Measurements from ENCODE around the gene EXOC3L4. TPM values are rescaled to one million over a fixed set of nuclear protein-coding genes. Genes with fewer than 3 reads are reported as not detected.

Gene EXOC3L4
- total RNA-seq, 1 donor from 2014 or later, result 8.6 TPM

DNA sequence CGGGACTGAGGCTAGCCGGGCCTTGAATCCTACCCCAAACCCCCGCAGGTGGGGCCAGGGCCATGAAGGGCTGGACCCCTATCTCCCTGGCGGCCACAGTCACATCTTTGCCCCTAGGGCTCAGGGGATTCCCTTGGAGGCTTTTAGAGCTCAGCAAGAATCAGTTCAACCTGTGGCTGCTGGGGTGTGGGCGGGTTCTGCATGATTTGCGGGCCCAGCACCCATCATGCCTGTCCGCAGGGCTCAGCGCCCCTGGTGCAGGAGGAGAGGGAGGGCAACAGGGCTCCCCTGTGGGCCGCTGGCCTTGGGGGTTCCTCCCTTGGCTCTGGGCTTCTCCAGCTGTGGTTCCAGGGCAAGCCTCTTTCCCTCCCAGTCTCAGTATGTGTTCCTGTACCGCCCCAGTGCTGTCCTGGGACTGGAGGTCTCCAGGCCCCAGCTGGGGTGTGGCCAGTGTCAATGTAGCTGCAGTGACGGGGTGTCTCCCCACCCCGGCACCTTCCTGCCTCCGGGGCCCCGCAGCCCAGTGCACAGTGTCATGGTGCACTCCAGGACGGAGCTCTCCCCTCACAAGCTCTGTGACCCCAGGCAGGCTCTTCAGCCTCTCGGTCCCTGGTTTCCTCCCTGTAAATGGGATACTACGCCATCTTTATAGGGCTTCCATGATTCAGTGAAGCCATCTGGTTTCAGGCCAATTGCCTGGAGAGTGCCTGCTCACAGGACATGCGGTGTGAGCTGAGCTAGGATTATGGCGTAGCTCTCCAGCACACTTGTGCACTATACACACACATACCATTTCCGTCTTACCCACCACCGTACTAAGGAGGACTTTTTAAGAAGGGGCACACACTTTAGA is 20.4 kb upstream of the EXOC3L4 start:
- intact Hi-C loops (cut with DNase I), result no loop called here
- TF ChIP-seq, protein P1, sequence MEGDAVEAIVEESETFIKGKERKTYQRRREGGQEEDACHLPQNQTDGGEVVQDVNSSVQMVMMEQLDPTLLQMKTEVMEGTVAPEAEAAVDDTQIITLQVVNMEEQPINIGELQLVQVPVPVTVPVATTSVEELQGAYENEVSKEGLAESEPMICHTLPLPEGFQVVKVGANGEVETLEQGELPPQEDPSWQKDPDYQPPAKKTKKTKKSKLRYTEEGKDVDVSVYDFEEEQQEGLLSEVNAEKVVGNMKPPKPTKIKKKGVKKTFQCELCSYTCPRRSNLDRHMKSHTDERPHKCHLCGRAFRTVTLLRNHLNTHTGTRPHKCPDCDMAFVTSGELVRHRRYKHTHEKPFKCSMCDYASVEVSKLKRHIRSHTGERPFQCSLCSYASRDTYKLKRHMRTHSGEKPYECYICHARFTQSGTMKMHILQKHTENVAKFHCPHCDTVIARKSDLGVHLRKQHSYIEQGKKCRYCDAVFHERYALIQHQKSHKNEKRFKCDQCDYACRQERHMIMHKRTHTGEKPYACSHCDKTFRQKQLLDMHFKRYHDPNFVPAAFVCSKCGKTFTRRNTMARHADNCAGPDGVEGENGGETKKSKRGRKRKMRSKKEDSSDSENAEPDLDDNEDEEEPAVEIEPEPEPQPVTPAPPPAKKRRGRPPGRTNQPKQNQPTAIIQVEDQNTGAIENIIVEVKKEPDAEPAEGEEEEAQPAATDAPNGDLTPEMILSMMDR (IDR thresholded peaks at IDR 0.05), result no peak
- TF ChIP-seq POLR2A (IDR thresholded peaks at IDR 0.05), result no peak
- TF ChIP-seq POLR2AphosphoS5 (IDR thresholded peaks at IDR 0.05; ENCODE audit: insufficient read depth in 1 of 2, low read depth in 1 of 2), result no peak
- no peaks in the 10 kb centered on the region for H3K36me3 ChIP-seq
- no peak overlapping the region for H3K27ac ChIP-seq
- no peaks in the 10 kb centered on the region for H3K9me3 ChIP-seq
- H3K4me3 ChIP-seq, result no peak overlapping the region
- peaks cover 46% of the 10 kb centered on the region for H3K4me1 ChIP-seq
- H3K27me3 ChIP-seq, result no peaks in the 10 kb centered on the region
- peak in 1 of 2 donors; percentile 94 for DNase-seq (ENCODE audit: extremely low spot score in 2 of 2)

DNA sequence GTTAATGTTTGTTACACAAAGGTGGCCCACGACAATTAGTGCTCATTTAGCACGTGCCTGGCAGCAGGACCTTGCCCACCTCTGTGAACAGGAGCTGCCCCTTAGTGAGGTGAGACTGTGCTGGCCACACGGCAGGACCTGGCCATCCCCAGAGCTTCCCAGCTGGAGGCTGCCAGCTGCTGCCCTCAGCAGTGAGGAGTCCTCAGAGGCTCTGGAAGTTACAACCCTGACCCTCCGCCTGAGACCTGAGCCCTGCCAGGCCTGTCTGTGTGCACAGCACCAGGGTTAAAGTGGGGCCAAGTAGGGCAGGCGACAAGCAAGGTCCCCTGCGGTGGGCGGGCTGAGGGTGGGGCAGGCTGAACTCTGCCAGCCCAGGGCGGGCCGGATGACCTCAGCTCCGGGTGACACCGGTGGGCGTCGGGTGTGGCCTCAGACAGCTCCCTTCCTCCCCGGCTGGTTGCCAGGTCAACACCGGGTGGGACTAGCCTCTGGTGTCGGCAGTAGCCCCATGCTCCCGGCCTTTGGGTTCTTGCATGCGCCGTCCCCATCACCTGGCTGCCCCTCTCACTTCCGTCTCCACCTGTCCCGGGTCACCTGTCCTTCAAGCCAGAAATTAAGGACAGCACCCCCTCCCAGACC is 19.7 kb upstream of the EXOC3L4 start:
- Histone ChIP-seq H3K36me3 (no peaks in the 10 kb centered on the region), H3K27ac (peak overlapping the region; percentile 72), H3K27me3 (no peaks in the 10 kb centered on the region), H3K9me3 (no peaks in the 10 kb centered on the region), H3K4me3 (peak overlapping the region; percentile 41 to 45), H3K4me1 (peaks cover 46% of the 10 kb centered on the region)
- TF ChIP-seq POLR2AphosphoS5 (IDR thresholded peaks at IDR 0.05; ENCODE audit: insufficient read depth in 1 of 2, low read depth in 1 of 2), result no peak
- TF ChIP-seq POLR2A (IDR thresholded peaks at IDR 0.05), result no peak
- TF ChIP-seq, protein P1 (IDR thresholded peaks at IDR 0.05), result no peak
- intact Hi-C loops (cut with DNase I), result no loop called here
- no peak for DNase-seq (ENCODE audit: extremely low spot score in 2 of 2)

DNA sequence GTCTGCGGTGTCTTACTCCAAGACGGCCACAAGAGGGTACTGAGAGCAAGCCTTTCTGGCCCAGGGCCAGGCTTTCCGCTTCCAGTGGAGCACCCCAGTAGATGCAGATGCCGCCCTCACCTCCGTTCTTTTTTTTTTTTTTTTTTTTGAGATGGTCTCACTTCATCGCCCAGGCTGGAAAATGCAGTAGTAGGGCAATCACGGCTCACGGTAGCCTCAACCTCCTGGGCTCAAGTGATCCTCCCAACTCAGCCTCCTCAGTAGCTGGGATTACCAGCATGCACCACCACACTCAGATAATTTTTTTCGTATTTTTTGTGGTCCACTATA is 16.1 kb upstream of the EXOC3L4 start:
- intact Hi-C loops (cut with DNase I), result no loop called here
- Histone ChIP-seq H3K4me1 (peaks cover 25% of the 10 kb centered on the region), H3K4me3 (no peak overlapping the region), H3K36me3 (no peaks in the 10 kb centered on the region), H3K27me3 (no peaks in the 10 kb centered on the region), H3K27ac (no peak overlapping the region), H3K9me3 (no peaks in the 10 kb centered on the region)
- TF ChIP-seq POLR2AphosphoS5 (IDR thresholded peaks at IDR 0.05; ENCODE audit: insufficient read depth in 1 of 2, low read depth in 1 of 2) (peak in 1 of 2 donors; percentile 11), POLR2A (IDR thresholded peaks at IDR 0.05) (no peak)
- TF ChIP-seq, protein P1 (IDR thresholded peaks at IDR 0.05), result peak; percentile 36 to 79 (median 54)
- no peak for DNase-seq (ENCODE audit: extremely low spot score in 2 of 2)

DNA sequence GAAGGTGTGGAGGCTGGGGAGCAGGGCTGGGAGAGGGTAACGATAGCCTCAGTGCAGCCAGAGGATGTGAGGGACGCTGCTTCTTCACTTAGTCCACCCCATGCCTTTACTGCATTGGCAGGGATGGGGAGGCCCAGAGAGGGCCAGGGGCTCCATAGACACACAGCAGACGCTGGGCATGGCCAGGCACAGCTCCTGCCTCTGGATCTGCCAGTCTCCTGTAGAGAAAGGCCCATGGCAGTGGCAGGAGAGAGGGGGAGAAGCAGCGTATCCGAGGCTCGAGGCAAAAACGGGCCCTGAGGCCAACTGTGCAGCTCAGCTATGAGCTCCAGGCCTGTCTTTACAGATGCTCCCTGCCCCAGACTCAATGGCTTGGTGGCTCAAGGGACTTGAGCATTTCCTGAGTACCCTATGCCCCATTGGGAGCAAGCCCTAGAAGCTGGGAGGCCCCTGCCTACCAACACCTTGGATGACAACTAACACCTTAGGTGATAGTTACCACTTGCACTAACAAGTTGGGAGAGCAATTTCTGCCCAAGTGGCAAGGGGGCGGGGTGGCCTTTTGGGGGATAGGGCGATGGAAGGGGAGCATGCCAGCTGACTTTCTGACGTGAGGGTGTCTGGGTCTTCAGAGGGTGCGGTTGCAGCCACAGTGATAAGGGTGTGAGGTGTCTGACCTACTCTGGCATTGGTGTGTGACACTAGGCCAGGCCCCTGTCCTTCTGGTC is 15.5 kb upstream of the EXOC3L4 start:
- Histone ChIP-seq H3K4me3 (no peak overlapping the region), H3K27me3 (no peaks in the 10 kb centered on the region), H3K27ac (no peak overlapping the region), H3K9me3 (no peaks in the 10 kb centered on the region), H3K36me3 (no peaks in the 10 kb centered on the region), H3K4me1 (peaks cover 19% of the 10 kb centered on the region)
- TF ChIP-seq, protein P1 (IDR thresholded peaks at IDR 0.05), result no peak
- TF ChIP-seq POLR2A (IDR thresholded peaks at IDR 0.05), result no peak
- no peak for TF ChIP-seq POLR2AphosphoS5 (IDR thresholded peaks at IDR 0.05; ENCODE audit: insufficient read depth in 1 of 2, low read depth in 1 of 2)
- intact Hi-C loops (cut with DNase I), result no loop called here
- no peak for DNase-seq (ENCODE audit: extremely low spot score in 2 of 2)
